Measurements from ENCODE around the gene ZBTB2. TPM values are rescaled to one million over a fixed set of nuclear protein-coding genes. Genes with fewer than 3 reads are reported as not detected.
A peak's percentile ranks its signal among the peaks of the same experiment; 100 is the strongest.

The ZBTB2 gene
- total RNA-seq, 1 experiment from 2014 or later = 16.2 TPM

GRCh38 chr6:151432651-151433050, 41.3 kb upstream of the ZBTB2 start:
- no peak for TF ChIP-seq TCF7L2 (IDR thresholded peaks at IDR 0.05; ENCODE audit: low read depth, low read length)
- no peak for TF ChIP-seq CTCF (IDR thresholded peaks at IDR 0.05)
- no peak for TF ChIP-seq POLR2AphosphoS5 (IDR thresholded peaks at IDR 0.05; ENCODE audit: low read depth, low read length)
- no peak for TF ChIP-seq SIN3A (IDR thresholded peaks at IDR 0.05; ENCODE audit: borderline replicate concordance, insufficient read depth, low read depth, low read length)
- TF ChIP-seq REST (IDR thresholded peaks at IDR 0.05; ENCODE audit: insufficient read depth in 1 of 2, low read depth in 2 of 2, low read length in 1 of 2) = no peak
- DNase-seq (ENCODE audit: low read depth, low spot score) = no peak
- intact Hi-C loops (cut with micrococcal nuclease; ENCODE audit: unreplicated experiment) = no loop called here
- CTCF ChIA-PET = interaction anchor here (0.6 kb wide), 1 partner anchor 26 kb away, joined by 5 read pairs; no protein-coding TSS in a partner anchor
- Histone ChIP-seq H3K27ac (ENCODE audit: low read length) (no peak overlapping the region), H3K4me3 (ENCODE audit: low read depth in 2 of 2, low read length in 2 of 2) (no peak overlapping the region), H3K9me3 (ENCODE audit: control insufficient read depth, insufficient read depth, low read depth, low read length) (no peaks in the 10 kb centered on the region), H3K36me3 (ENCODE audit: control insufficient read depth, insufficient read depth, low read length) (peaks cover 16% of the 10 kb centered on the region), H3K27me3 (ENCODE audit: control insufficient read depth, insufficient read depth, low read length) (no peaks in the 10 kb centered on the region), H3K4me1 (ENCODE audit: control insufficient read depth, insufficient read depth, low read length) (peaks cover 3% of the 10 kb centered on the region)
- in situ Hi-C loops (cut with HindIII; ENCODE audit: low pct_unique_long_range_greater_than_20kb, low sequenced_read_pairs) = no loop called here
- ATAC-seq = no peak
- POLR2A ChIA-PET = no interaction called here
- no TSS peak for BruUV-seq (replicated peaks)

GRCh38 chr6:151431337-151431736, 40.0 kb upstream of the ZBTB2 start:
- H3K9me3 ChIP-seq (ENCODE audit: control insufficient read depth, insufficient read depth, low read depth, low read length) = no peaks in the 10 kb centered on the region
- H3K27me3 ChIP-seq (ENCODE audit: control insufficient read depth, insufficient read depth, low read length) = no peaks in the 10 kb centered on the region
- ChIA-PET CTCF (no interaction called here), POLR2A (no interaction called here)
- DNase-seq (ENCODE audit: low read depth, low spot score) = no peak
- ATAC-seq = no peak
- peaks cover 21% of the 10 kb centered on the region for H3K36me3 ChIP-seq (ENCODE audit: control insufficient read depth, insufficient read depth, low read length)
- H3K4me1 ChIP-seq (ENCODE audit: control insufficient read depth, insufficient read depth, low read length) = no peaks in the 10 kb centered on the region
- no TSS peak for BruUV-seq (replicated peaks)
- intact Hi-C loops (cut with micrococcal nuclease; ENCODE audit: unreplicated experiment) (no loop called here), in situ Hi-C loops (cut with HindIII; ENCODE audit: low pct_unique_long_range_greater_than_20kb, low sequenced_read_pairs) (no loop called here)
- no peak overlapping the region for H3K27ac ChIP-seq (ENCODE audit: low read length)
- TF ChIP-seq TCF7L2 (IDR thresholded peaks at IDR 0.05; ENCODE audit: low read depth, low read length) (no peak), POLR2AphosphoS5 (IDR thresholded peaks at IDR 0.05; ENCODE audit: low read depth, low read length) (no peak)
- H3K4me3 ChIP-seq (ENCODE audit: low read depth in 2 of 2, low read length in 2 of 2) = no peak overlapping the region

GRCh38 chr6:151430886-151431285, 39.5 kb upstream of the ZBTB2 start:
- Histone ChIP-seq H3K27me3 (ENCODE audit: control insufficient read depth, insufficient read depth, low read length) (no peaks in the 10 kb centered on the region), H3K27ac (ENCODE audit: low read length) (no peak overlapping the region), H3K4me3 (ENCODE audit: low read depth in 2 of 2, low read length in 2 of 2) (no peak overlapping the region), H3K4me1 (ENCODE audit: control insufficient read depth, insufficient read depth, low read length) (no peaks in the 10 kb centered on the region), H3K9me3 (ENCODE audit: control insufficient read depth, insufficient read depth, low read depth, low read length) (no peaks in the 10 kb centered on the region), H3K36me3 (ENCODE audit: control insufficient read depth, insufficient read depth, low read length) (peaks cover 21% of the 10 kb centered on the region)
- ChIA-PET CTCF (no interaction called here), POLR2A (no interaction called here)
- intact Hi-C loops (cut with micrococcal nuclease; ENCODE audit: unreplicated experiment) = no loop called here
- no TSS peak for BruUV-seq (replicated peaks)
- no peak for TF ChIP-seq CTCF (IDR thresholded peaks at IDR 0.05)
- TF ChIP-seq TCF7L2 (IDR thresholded peaks at IDR 0.05; ENCODE audit: low read depth, low read length) = no peak
- TF ChIP-seq POLR2AphosphoS5 (IDR thresholded peaks at IDR 0.05; ENCODE audit: low read depth, low read length) = no peak
- no peak for TF ChIP-seq SIN3A (IDR thresholded peaks at IDR 0.05; ENCODE audit: borderline replicate concordance, insufficient read depth, low read depth, low read length)
- TF ChIP-seq REST (IDR thresholded peaks at IDR 0.05; ENCODE audit: insufficient read depth in 1 of 2, low read depth in 2 of 2, low read length in 1 of 2) = no peak
- DNase-seq (ENCODE audit: low read depth, low spot score) (no peak), ATAC-seq (peak; percentile 73)
- in situ Hi-C loops (cut with HindIII; ENCODE audit: low pct_unique_long_range_greater_than_20kb, low sequenced_read_pairs) = no loop called here
